Fibroblast of skin of scalp (primary cell): ENCODE measurements around the gene C1orf50.
A peak's percentile ranks its signal among the peaks of the same experiment; 100 is the strongest.
"Not testable (repeated sequence)": the region's sequence is repeated elsewhere in the genome, so short reads cannot be mapped to it uniquely, and the experiment has no call there.

ENCODE experiments used
- DNase-seq: peaks from one replicate; pipeline ENCODE4 v3.0.0-alpha.2; 2013

Gene C1orf50

DNA sequence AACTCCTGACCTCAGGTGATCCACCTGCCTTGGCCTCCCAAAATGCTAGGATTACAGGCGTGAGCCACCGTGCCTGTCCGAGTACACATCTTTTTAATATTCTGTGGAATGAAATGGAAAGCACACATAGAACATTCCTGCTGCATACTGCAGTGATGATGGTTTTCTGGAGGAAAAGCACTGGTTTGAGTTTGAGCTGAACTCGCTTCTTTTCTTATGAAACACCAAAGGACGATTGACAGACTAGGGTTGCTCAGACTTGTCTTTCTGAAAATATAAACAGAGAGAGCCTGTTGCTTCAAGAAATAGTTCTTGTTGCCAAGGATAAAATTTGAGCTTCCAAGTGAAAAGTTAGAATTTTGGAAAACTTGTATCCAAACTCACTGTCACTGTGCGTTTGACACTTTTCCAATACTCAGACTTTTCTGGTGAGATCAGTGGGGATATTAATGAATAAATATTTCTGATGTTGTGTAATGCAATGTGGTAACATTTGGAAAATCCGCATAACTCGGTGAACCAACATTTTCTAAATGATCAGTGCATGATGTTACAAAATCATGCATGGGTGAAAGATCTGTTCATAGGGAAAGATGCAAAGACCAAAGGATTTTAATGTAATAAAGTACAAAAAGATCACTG is 34.9 kb downstream of the C1orf50 start:
- peak; percentile 62 for DNase-seq

DNA sequence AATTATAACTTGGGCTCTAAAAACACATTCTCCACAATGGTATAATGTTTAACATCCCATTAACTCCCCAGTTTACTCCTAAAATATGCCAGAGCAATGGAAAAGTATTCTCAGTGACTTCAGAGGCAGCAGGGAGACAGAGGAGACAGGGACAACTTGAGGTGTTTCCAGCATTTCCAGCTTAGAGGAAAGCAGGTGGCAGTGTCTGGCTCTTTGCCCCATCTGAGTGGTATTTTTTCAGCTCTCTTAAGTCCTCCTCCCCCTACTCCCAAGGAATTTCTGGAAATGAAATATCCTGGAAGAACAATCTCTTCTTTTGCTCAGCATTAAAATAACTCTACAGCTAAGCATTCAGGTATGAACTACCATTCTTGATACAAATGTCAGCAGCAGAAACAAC is 39.1 kb downstream of the C1orf50 start:
- DNase-seq = no peak

DNA sequence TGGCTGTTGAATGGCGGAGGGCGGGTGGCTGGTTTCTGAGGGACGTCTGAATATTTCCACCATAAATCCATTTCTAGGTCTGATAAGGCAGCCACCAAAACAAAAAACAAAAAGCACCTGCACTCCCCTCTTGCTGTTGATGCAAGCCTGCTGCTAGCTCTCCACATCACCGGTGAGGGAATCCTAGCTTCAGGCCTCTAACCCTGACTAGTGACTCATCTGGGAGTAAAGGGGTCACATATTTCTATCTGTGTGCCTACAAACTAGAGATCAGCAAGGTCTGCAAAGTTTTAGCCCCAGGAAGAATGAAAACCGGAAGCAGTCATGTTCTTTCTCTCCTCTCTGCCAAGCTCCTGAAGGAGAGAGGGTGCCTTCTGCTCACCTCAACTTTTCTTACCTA is 39.5 kb downstream of the C1orf50 start:
- no peak for DNase-seq

DNA sequence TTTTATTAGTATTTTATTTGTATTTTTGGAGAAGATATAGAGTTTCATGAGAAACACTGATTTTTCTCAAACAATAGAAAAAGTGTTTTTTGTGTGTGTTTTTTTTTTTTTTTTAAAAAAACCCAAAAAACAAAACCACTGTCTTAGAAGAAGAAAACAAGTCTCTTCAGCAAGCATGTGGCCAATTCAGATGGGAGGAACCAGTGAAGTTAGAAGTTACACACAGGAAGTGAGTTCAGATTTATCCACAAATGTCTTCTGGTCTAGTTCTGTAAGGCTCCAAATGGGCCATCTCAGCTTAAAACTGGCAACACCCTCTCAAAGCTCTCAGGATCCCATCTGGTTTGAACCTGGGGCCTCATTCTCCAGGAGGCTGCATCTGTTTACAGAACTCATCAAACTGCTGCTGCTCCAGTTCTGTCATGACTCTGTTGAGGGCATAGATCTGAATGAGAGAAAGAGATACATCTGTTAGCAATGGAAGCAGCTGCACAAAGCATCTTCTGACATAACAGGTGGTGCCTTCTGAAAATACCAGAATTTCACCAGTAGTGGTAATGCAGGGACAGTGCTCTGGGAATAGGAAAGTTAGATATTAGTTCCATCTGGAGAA is 40.1 kb downstream of the C1orf50 start:
- no peak for DNase-seq

DNA sequence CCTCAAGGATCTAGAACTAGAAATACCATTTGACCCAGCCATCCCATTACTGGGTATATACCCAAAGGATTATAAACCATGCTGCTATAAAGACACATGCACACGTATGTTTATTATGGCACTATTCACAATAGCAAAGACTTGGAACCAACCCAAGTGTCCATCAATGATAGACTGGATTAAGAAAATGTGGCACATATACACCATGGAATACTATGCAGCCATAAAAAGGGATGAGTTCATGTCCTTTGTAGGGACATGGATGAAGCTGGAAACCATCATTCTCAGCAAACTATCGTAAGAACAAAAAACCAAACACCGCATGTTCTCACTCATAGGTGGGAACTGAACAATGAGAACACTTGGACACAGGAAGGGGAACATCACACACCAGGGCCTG is 47.8 kb downstream of the C1orf50 start:
- DNase-seq = not testable (repeated sequence)

DNA sequence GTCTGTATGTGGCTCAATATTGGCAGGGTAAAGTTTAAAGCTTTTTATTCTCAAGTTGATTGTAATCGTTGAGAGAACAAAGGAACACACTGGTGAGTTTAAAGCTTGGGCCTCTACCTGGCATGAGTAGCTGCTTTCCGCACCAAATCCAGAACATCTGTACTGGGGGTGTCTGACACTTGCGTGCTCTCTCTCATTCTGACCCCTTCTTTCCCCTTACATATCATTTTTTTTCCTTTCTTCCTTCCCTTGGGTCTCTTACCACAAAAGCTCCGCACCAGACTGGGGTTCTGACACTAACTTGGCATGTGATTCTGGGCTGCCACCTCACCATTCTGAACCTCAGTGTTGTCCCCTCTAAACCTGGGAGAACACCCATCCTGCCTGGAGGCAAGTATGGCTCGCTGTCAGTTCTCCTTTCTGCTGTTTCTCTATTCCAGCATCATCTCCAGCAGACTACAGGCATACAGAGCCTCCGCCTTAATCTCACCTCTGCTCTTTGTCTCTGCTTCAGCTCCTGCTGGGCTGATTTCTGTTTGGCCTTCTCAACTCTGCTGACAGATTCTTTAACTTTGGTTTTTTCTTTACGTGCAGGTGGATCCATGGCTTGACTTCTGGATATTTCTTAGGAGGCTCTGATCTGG is 49.0 kb downstream of the C1orf50 start:
- no peak for DNase-seq

DNA sequence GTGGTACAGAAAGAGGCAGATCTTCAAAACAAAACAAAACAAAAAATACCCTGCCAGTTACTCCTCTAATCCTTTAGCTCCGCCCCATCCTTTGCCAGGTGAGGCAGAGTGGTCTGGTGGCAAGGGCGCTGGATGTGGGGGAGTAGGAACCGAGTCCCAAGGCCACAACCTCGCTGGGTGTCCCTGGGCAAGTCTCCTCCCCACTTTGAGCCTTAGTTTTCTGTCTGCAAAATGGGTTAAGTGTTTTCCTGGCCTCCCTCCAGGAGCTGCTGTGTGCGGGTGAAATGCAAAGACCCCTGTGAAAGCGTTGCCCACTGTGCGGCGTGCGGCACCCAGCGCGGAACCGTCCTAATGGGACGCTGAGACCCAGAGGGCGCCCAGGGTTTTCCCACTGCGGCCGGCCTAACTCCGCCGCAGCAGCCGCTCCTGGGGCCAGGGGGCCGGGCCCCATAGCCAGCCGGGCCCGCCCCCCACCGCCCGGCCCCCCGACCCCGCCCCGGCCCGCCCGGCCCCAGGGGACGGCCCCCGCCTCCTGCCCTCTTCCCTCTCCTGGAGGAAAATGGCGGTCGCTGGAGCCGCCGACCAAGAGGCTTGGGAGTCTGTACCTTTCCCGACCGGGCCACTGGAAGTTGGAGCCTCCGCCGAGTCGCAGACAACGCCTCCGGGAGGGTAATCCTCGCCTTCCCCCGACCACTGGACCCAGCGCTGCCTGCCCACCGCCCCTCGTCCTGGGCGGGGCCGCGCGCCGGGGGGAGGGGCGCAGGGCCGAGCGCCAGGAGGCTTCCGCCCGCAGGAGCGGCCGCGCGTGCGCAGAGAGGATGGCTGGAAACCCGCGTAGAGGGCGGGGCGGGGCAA is 49.8 kb downstream of the C1orf50 start, which contains the start of the genes ERMAP and SVBP:
ERMAP (plus strand) TSS at position 538 of the 855 bp plus-strand sequence. CDS start 13,327 bp downstream, outside the sequence.
SVBP (minus strand) TSS at position 813 of the 855 bp plus-strand sequence. CDS start 853 bp downstream, outside the sequence.
- peak; percentile 89 for DNase-seq

DNA sequence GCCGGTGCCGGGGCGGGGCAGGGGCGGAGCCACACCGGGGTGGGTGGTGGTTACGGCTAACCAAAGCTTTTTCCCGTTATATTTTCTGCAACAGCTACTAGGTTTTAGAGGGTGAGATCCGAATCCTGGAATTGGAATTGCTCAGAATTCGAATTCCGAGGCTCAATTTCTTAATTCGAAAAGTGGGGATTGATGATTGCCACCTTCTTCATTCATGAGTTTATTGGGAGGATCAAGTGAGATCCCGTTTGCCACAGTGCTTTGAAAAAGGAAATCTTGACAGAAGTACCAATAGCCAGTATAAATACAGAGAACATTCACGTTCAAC is 50.4 kb downstream of the C1orf50 start:
- no peak for DNase-seq

DNA sequence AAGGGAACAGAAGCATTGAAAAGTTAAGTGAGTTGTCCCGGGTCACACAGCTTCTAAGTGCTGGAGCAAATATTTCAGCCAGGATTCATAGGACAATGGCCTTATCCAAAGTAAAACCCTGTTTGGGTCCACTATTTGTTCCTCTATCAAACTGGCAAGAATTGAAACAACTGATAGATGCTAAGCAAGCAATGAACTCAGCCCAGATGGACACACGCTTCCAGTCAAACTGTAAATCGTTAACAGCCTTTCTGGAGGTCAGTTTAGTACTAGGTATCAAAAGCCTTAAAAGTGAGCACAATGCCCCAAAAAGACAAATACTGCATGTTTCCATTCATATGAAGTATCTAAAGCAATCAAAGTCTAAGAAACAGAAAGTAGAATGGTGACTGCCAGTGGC is 50.9 kb downstream of the C1orf50 start:
- no peak for DNase-seq

DNA sequence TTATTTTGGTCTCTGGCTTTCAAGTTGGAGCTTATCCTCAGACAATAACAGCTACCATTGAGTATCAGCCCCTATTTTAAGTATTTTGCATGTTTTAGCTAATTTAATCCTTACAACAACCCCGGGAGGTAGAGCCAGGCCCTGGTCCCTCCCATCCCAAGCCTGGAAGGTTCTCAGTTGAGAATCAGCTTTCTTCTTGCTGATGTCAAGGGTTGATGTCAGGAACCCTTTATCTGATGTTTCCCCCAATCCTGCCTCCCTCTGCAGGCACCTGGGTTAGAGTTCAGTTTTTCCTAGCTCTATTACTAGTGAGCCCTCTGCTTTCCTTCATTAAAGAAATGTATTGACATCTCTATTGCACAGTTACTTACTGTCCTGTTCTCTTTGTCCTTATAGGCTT is 53.8 kb downstream of the C1orf50 start:
- DNase-seq = no peak

DNA sequence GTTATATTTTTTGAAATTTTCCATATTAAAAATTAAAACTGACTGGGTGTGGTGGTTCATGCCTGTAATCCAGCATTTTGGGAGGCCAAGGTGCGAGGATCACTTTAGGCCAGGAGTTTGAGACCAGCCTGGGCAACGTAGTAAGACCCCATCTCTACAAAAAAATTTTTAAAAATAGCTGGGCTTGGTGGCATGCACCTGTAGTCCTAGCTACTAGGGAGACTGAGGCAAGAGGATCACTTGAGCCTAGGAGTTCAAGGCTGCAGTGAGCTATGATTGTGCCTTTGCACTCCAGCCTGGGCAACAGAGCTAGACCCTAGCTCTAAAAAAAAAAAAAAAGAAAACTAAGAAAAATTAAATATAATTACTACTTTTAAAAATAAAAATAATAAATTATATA is 54.6 kb downstream of the C1orf50 start:
- DNase-seq = no peak

DNA sequence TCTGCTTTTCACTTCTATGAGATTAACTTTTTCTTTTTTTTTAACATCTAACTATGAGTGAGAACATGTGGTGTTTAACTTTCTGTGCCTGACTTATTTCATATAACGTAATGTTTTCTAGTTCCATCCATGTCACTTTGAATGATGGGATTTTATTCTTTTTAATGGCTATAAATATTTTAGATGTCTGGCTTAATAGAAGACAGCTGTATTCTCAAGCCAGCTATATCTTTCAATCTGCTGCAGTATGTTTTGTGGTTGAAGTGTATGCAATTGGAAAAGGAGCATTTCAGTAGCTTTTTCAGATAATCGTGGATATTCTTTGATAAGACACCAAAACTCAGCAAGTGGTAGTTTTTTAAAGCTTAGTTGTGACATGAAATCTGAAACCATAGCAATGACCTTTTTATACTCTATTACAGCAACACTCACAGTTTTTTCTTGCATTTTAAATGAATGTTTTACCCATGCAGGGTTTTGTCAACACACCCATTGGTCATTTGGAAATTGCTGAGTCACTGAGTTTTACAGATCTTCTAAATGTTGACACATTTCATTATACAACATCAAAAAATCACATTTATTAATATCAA is 55.8 kb downstream of the C1orf50 start:
- DNase-seq = peak; percentile 77

DNA sequence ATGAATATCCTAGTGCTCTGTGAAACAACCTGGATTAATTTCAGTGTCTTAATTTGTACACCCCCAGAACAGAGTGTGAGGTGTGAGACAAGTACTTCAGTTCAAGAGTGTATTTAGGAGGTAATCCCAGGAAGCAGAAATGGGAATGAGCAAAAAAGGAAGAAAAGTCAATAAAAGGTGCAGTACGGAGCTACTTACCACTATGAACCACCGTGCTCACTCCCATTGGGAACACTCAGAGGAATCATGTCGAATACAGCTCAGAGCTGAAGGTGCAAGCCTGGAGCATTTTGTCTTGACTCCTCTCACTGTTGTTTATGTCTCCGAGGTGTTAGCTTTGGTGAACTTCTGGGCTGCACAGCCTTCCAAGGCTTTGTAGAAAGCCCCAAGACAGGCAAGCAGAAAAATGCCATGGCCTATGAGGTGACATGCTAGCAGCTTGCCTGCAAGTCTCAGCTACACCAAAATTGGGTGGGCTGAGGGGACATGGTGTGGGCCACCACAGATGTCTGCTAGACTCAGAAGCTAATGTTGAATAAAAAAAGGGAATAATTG is 57.5 kb downstream of the C1orf50 start:
- no peak for DNase-seq

DNA sequence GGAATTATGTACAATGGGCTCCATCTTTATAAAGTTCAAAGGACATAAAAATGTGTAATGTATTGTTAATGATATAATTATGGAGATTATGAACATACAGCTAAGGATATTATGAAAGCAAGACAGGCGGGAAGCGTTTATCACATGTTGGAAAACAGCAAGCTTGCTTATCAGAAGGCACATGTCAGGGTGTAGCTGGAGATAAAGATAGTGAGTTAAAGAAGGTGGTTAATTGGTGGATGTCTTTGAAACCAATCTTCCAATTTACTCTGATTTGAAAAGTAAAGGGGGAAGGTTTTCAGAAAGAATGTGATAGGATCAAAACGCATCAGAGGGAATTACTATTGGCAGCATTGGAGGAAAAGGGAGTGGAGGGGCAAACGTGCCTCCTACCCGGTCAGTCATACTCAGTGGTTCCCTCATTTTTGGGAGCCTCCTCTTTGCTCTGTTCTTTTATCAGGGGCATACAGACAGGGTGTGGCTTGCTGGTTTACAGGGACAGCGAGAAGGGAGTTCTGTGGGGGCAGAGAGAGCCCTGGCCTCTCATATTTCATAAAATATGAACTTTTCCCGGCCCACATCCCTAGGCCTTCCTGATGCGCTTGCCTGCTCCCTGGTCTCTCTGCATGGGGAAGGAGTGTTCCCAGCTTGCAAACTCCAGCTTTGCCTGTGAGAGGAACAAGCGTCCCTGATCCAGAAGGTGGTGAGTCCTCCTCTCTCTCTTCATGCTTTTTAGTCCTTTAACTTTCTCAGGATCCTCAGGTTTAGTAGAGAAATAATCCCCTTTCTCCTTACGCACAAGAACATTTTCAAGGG is 58.2 kb downstream of the C1orf50 start:
- DNase-seq = no peak
